Loucy (cell line): ENCODE results near the gene HRH3.

ENCODE experiments used
- H2AFZ ChIP-seq: fragments of 200-600 bp; sonication (generic); 2 replicates; pipeline ENCODE4 v1.6.0; 2016; ENCODE audit warnings: antibody characterized with exemption, mild to moderate bottlenecking, low read length, moderate library complexity
- H3F3A ChIP-seq: fragments of 200-600 bp; 2 replicates; pipeline ENCODE4 v1.6.0; 2016; ENCODE audit warnings: antibody characterized with exemption, low read depth, mild to moderate bottlenecking
- H3K27me3 ChIP-seq: fragments of 200-600 bp; sonication (generic); 2 replicates; pipeline ENCODE4 v1.6.1; 2014; ENCODE audit warnings: low read length, mild to moderate bottlenecking; ENCODE audit not compliant: insufficient read depth, poor library complexity, severe bottlenecking
- H3K36me3 ChIP-seq: fragments of 200-600 bp; sonication (generic); 2 replicates; pipeline ENCODE4 v1.6.1; 2016; ENCODE audit warnings: low read length; ENCODE audit not compliant: insufficient read depth
- H3K4me1 ChIP-seq: fragments of 200-600 bp; sonication (generic); 2 replicates; pipeline ENCODE4 v1.5.1; 2014; ENCODE audit warnings: low read length, mild to moderate bottlenecking; ENCODE audit not compliant: insufficient read depth, poor library complexity, severe bottlenecking
- H3K4me2 ChIP-seq: fragments of 200-600 bp; sonication (generic); 2 replicates; pipeline ENCODE4 v1.6.0; 2014; ENCODE audit warnings: antibody characterized with exemption, low read length, low read depth, mild to moderate bottlenecking; ENCODE audit not compliant: poor library complexity, severe bottlenecking
- H3K4me3 ChIP-seq: fragments of 200-600 bp; sonication (generic); 2 replicates; pipeline ENCODE4 v1.5.1; 2014; ENCODE audit warnings: low read length, mild to moderate bottlenecking, mixed read lengths; ENCODE audit not compliant: poor library complexity, severe bottlenecking
- H3K79me2 ChIP-seq: fragments of 200-600 bp; sonication (generic); 2 replicates; pipeline ENCODE4 v1.6.1; 2014; ENCODE audit warnings: low read length; ENCODE audit not compliant: insufficient read depth
- H3K9ac ChIP-seq: fragments of 200-600 bp; sonication (generic); 2 replicates; pipeline ENCODE4 v1.6.0; 2014; ENCODE audit warnings: mild to moderate bottlenecking, low read depth, low read length, moderate library complexity; ENCODE audit not compliant: poor library complexity, severe bottlenecking
- H3K9me2 ChIP-seq: fragments of 200-600 bp; sonication (generic); replicated peaks from 2 replicates; pipeline ENCODE4 v1.6.1; 2016; ENCODE audit warnings: low read depth, low read length, mixed read lengths
- H3K9me3 ChIP-seq: fragments of 200-600 bp; sonication (generic); 2 replicates; pipeline ENCODE4 v1.6.1; 2014; ENCODE audit warnings: mild to moderate bottlenecking, antibody characterized with exemption, low read length, low read depth; ENCODE audit not compliant: insufficient read depth
- H4K20me1 ChIP-seq: fragments of 200-600 bp; sonication (generic); 2 replicates; pipeline ENCODE4 v1.6.0; 2014; ENCODE audit warnings: antibody characterized with exemption, low read length, mild to moderate bottlenecking; ENCODE audit not compliant: insufficient read depth, poor library complexity, severe bottlenecking
- EZH2phosphoT487 ChIP-seq: fragments of 200-600 bp; IDR thresholded peaks from 2 replicates; pipeline ENCODE4 v1.6.1; 2018; ENCODE audit warnings: antibody characterized with exemption, mild to moderate bottlenecking, moderate library complexity, borderline replicate concordance
- TF ChIP-seq, protein P1 (sequence below): fragments of 200-600 bp; sonication (generic); conservative IDR thresholded peaks from 2 replicates; pipeline ENCODE4 v1.5.1; 2014; ENCODE audit warnings: mild to moderate bottlenecking, antibody characterized with exemption, low read length

The HRH3 gene

DNA sequence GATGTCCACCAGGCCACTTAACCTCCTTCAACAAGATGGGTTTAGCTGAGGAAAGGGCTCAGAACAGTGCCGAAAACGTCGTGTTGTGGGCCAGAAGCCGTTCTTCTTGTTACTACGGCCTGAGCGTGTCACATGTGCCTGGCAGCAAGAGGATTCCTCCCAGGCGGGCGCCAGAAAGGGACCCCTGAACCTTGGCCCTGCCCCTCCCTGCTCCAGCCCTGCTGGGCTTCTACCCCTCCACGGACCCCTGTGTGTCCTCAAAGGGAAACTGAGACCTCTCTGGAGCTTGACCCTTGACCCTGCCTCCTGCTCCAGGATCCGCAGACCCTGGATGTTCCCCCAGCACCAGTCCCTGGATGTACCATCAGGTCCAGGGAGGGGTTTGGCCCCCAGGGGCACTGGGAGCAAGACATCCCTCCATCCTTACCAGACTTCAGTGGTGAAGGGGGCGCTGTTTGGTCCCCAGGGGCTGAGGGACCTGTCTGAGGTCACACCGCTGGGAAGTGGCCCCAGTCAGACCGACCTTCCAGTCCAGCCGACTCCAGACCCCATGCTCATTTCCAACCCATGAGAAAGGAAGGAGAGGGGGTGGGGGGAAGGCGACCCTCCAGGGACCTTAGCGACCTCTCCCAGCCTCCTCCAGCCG is 10.1 kb downstream of the HRH3 start:
- peaks cover 5% of the 10 kb centered on the region for H3K4me1 ChIP-seq
- H3K4me3 ChIP-seq: no peak overlapping the region
- H3K9me3 ChIP-seq: no peaks in the 10 kb centered on the region
- H3K9ac ChIP-seq: no peak overlapping the region
- no peaks in the 10 kb centered on the region for H3F3A ChIP-seq
- no peak overlapping the region for H2AFZ ChIP-seq
- H3K4me2 ChIP-seq: no peak overlapping the region
- H3K9me2 ChIP-seq: no peaks in the 10 kb centered on the region
- peaks cover 12% of the 10 kb centered on the region; the same call in 1 of the 2 replicates for H3K79me2 ChIP-seq
- no peaks in the 10 kb centered on the region for H3K27me3 ChIP-seq
- no peak for TF ChIP-seq EZH2phosphoT487
- TF ChIP-seq, protein P1, sequence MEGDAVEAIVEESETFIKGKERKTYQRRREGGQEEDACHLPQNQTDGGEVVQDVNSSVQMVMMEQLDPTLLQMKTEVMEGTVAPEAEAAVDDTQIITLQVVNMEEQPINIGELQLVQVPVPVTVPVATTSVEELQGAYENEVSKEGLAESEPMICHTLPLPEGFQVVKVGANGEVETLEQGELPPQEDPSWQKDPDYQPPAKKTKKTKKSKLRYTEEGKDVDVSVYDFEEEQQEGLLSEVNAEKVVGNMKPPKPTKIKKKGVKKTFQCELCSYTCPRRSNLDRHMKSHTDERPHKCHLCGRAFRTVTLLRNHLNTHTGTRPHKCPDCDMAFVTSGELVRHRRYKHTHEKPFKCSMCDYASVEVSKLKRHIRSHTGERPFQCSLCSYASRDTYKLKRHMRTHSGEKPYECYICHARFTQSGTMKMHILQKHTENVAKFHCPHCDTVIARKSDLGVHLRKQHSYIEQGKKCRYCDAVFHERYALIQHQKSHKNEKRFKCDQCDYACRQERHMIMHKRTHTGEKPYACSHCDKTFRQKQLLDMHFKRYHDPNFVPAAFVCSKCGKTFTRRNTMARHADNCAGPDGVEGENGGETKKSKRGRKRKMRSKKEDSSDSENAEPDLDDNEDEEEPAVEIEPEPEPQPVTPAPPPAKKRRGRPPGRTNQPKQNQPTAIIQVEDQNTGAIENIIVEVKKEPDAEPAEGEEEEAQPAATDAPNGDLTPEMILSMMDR: no peak
- H3K36me3 ChIP-seq: no peaks in the 10 kb centered on the region
- no peaks in the 10 kb centered on the region for H4K20me1 ChIP-seq

DNA sequence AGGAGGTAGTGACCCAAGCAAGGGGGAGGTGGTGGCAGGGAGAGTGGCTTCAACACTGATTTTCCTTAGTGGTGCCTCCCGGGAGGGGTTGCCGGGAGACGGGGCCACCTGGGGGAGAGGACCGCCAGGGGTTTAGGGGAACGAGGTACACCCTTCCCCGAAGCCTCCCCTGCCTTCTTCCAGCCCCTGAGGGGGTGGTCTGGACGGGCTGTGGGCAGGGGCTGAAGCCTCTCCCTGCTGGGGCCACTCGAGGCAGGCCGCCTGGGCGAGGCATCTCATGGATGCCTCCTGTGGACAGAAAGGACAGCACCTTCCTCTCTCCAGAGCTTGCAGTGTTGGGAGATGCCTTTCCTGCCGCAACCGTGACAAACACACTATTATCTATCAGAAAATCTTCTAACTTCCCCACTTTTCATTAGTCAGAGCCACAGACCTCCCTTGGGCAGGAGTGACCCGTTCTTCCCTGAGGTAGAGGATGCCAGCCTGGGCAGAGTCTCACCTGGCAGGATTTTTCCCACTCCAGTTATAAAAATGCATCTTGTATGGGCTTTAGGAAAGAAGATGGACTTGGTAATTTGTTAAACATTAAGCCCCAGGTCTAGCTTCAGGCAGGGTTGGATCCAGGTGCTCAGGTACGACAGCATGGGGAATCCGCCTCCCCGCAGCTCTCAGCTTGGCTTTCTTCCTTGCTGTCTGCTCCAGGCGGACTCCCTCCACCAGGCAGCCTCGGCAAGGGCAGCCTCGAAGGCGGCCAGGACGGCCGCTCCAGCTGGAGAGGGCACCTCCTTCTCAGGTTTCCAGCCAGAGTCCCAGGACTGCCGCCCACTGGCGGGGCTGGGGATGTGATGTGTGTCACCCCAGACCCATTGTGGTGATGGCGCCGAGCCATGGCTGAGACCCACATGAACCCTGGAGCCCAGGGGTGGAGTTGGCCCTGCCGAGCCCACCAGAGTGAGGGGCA is 11.0 kb downstream of the HRH3 start:
- Histone ChIP-seq H2AFZ (no peak overlapping the region), H3K9ac (no peak overlapping the region), H3K9me2 (no peaks in the 10 kb centered on the region), H3K79me2 (peaks cover 19% of the 10 kb centered on the region; the same call in 1 of the 2 replicates), H3K4me2 (no peak overlapping the region), H3K27me3 (no peaks in the 10 kb centered on the region), H3F3A (no peaks in the 10 kb centered on the region), H3K36me3 (no peaks in the 10 kb centered on the region), H3K9me3 (no peaks in the 10 kb centered on the region), H3K4me1 (peaks cover 14% of the 10 kb centered on the region), H4K20me1 (no peaks in the 10 kb centered on the region), H3K4me3 (no peak overlapping the region)
- TF ChIP-seq, protein P1: no peak
- no peak for TF ChIP-seq EZH2phosphoT487

DNA sequence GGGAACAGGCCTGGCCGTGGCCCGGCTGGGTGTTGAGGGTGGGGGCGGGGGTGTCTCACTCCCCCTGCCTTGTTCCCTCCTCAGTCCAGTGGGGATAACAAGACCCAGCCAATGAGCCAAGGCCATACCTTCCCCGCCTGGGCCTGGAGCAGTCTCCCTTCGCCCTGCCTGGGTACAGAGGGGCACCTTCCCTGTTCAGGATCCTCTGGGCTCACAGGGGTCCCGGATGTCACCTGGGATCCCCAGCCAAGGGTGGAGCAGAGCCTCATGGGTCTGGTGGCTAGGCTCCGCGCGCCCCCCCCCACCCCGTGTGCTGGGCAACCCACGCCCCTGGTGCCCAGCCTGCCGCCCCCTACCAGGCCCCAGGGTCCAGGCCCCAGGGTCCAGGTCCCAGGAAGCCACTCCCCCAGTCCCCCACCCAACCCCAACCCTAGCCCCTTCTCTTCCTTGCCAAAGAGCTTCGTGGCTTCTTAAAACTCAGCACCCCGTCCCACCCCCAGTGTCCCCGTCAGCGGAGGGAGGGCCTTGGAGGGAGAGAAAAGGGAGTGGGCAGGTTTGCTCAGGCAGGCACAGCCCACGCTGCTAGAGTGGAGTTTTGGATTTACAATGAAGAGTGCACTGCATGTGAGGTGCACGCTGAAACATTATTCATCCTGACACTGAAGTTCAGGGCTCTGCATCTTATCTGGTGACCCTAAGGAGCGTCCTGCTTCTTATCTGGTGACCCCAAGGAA is 11.8 kb downstream of the HRH3 start:
- Histone ChIP-seq H4K20me1 (no peaks in the 10 kb centered on the region), H3K36me3 (no peaks in the 10 kb centered on the region), H3K4me3 (no peak overlapping the region), H3K9ac (no peak overlapping the region), H3K27me3 (no peaks in the 10 kb centered on the region), H3K79me2 (peaks cover 19% of the 10 kb centered on the region; the same call in 1 of the 2 replicates), H3K4me1 (peaks cover 22% of the 10 kb centered on the region), H2AFZ (no peak overlapping the region), H3K9me2 (no peaks in the 10 kb centered on the region), H3K4me2 (no peak overlapping the region), H3F3A (peaks cover 3% of the 10 kb centered on the region; the same call in 1 of the 2 replicates), H3K9me3 (no peaks in the 10 kb centered on the region)
- TF ChIP-seq EZH2phosphoT487: no peak
- TF ChIP-seq, protein P1: no peak
